HG02642 (cell line): ENCODE measurements around the gene PNCK.
"Not testable (repeated sequence)": the region's sequence is repeated elsewhere in the genome, so short reads cannot be mapped to it uniquely, and the experiment has no call there.

ENCODE experiments used
- ATAC-seq: cut with Tn5 transposase; IDR thresholded peaks from one replicate; pipeline ENCODE4 v1.9.1; 2021; ENCODE audit warnings: mild to moderate bottlenecking; ENCODE audit not compliant: unreplicated experiment, poor library complexity

PNCK gene

DNA sequence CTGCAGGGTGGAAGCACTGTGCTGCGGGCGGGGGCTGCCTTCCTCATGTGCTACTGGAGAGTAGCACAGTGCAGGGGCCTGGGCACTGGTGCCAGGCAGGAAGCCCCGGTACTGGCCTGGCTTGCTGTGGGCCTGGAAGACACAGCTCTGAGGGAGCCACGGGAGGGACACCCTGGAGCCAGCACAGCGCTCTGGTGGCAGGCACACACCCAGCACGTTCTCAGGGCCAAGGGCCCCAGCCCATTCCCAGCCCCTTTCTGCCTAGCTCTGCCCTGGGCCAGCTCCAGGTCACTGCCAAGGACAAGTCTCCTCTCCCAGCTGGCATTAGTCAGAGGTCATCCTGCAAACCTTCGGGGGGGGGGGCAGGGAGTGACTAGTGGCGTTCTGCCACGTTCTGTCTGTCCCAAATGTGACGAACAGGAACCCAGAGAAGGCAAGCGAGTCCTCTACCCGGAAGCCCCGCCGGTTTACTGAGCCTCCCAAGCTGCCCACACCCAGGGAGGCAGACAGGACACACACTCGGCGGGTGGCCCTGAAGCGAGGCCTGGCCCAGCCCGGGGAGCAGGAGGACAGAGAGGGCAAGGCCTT, 26.3 kb upstream of the PNCK start:
- ATAC-seq = not testable (repeated sequence)

DNA sequence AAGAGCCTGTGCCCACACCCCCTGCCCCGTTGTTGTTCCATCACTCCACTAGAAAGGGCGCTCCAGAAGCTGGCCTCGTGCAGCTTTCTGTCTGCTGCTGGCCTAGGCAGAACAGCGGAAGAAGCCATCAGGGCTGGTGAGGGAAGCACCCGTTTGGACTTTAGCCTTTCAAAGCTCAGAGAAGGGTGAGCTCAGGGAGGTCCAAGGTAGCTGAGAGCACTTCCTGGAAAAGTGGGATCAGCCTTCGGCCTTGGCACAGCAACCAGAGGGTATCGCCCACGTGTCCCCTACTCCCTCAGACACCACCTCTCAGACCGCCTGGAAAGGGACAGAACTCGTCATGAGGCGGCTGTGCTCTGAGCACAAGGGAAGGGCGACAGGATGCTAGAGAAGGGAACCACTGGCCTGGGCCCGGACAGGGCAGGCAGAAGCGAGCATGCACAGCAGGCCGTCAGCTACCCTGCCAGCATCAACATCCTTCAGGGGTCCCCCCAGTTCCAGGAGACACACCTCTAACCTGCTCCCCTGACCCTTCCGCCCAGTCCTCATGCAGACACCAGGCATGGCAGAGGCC, 25.7 kb upstream of the PNCK start:
- not testable (repeated sequence) for ATAC-seq

GRCh38 chrX:153697924-153698865, 24.6 kb upstream of the PNCK start:
- no peak for ATAC-seq

GRCh38 chrX:153696986-153697722, 23.5 kb upstream of the PNCK start:
- ATAC-seq = not testable (repeated sequence)

DNA sequence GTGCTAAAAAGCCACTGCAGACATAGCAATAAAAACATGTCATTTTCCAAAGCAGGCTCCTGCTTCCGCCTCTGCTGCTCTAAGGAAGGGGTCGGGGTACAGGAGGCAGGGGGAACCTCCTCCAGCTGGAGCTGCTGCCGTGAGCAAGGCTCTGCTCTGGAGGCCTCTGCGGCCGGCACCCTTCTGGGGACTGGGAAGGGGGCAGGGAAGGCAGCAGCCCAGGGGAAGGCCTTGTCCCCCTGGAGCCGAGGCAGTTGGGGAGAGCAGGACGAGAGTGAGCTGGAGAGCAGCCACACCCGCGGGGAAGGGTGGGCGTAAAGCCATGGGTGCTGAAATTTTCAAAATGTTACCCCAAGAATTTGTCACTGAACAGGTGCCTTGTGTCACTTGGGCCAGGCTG, 22.9 kb upstream of the PNCK start:
- ATAC-seq = not testable (repeated sequence)

DNA sequence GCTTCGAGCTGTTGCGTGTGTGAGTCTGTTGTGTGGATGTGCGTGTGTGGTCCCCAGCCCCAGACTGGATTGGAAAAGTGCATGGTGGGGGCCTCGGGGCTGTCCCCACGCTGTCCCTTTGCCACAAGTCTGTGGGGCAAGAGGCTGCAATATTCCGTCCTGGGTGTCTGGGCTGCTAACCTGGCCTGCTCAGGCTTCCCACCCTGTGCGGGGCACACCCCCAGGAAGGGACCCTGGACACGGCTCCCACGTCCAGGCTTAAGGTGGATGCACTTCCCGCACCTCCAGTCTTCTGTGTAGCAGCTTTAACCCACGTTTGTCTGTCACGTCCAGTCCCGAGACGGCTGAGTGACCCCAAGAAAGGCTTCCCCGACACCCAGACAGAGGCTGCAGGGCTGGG, 22.5 kb upstream of the PNCK start:
- ATAC-seq = no peak

DNA sequence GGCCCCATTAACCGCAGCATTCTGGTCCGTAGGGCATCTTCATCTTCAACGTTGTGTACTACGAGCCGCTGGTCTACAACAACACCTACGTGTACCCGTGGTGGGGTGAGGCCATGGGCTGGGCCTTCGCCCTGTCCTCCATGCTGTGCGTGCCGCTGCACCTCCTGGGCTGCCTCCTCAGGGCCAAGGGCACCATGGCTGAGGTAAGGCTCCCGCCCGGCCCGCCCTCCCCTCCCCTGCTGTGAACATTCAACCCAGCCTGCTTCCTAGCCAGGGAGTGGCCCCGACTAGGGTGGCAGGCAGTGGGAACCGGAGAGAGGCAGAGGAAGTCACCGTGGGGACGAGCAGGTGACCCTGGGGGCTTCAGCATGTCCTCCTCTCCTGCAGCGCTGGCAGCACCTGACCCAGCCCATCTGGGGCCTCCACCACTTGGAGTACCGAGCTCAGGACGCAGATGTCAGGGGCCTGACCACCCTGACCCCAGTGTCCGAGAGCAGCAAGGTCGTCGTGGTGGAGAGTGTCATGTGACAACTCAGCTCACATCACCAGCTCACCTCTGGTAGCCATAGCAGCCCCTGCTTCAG, 21.2 kb upstream of the PNCK start:
- no peak for ATAC-seq

DNA sequence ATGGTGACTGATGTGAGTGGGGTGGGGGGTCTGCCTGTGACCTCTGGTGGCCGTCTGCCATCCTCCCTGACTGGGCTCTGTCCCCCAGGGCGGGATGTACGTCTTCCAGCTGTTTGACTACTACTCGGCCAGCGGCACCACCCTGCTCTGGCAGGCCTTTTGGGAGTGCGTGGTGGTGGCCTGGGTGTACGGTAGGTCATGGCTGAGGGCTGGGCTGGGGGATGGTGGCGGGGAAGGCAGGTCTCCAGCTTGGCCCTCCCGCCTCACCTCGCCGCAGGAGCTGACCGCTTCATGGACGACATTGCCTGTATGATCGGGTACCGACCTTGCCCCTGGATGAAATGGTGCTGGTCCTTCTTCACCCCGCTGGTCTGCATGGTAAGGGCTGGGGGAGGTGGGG, 20.6 kb upstream of the PNCK start:
- ATAC-seq = not testable (repeated sequence)

DNA sequence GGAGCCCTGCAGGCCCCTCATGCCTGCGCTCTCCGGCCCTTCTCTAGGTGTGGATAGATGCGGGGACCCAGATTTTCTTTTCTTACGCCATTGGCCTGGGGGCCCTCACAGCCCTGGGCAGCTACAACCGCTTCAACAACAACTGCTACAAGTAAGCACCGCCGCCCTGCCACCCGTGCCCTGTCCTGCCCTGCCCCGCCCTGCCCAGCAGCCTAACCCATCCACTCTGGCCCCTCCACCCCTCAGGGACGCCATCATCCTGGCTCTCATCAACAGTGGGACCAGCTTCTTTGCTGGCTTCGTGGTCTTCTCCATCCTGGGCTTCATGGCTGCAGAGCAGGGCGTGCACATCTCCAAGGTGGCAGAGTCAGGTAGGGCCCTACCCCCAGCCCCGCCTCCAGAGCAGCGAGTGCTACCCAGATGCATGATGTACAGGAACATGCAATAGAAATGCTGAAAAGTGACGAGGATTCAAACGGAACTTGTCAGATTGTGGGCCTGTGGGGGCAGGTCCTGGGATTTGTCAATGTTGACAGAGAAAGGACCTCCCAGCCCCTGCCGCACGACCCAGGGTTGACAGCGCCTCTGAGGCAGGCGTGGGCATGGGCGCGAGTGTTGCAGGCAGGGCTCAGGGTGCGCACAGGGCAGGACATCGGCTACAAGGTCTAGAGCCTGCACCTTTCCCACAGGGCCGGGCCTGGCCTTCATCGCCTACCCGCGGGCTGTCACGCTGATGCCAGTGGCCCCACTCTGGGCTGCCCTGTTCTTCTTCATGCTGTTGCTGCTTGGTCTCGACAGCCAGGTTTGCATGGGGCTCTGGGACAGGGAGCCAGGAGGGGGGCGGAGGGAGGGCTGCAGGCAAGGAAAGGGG, 19.8 kb upstream of the PNCK start:
- ATAC-seq = no peak

DNA sequence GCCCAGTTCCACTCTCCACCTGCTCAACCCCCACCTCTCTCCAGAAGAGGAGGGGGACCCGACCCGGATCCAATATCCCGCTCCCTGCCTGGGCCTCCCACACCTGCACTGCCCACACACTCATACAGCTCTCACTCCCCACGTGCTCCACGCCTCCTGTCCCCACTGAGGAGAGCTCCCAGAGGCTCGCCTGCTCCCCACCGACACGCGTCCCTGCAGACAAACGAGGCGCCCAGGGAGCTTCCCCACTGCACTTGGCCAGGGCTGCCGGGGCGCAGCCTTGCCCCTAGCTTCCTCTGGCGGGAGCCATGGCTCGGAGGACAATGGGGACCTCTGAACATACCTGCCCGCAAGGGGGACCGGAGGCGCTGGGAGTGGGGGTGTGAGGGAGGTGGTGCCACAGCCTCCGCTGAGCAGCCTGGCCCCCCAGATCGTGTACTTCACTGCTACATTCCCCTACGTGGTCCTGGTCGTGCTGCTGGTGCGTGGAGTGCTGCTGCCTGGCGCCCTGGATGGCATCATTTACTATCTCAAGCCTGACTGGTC, 19.1 kb upstream of the PNCK start:
- no peak for ATAC-seq

DNA sequence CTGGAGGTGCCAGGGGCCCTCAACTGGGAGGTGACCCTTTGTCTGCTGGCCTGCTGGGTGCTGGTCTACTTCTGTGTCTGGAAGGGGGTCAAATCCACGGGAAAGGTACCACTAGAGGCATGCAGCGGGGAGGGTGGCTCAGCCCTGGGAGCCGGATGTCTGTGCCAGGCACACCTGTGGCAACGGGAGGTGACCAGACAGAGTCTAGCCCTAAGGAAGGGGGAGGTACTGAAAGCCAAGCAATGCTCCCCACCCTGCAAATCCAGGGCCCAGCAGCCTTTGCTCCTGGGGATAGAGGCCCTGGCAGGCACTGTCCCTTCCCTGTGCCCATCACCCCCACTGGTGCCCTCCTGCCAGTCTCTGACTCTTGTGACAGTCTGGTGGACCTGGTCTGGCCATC, 18.4 kb upstream of the PNCK start:
- no peak for ATAC-seq

DNA sequence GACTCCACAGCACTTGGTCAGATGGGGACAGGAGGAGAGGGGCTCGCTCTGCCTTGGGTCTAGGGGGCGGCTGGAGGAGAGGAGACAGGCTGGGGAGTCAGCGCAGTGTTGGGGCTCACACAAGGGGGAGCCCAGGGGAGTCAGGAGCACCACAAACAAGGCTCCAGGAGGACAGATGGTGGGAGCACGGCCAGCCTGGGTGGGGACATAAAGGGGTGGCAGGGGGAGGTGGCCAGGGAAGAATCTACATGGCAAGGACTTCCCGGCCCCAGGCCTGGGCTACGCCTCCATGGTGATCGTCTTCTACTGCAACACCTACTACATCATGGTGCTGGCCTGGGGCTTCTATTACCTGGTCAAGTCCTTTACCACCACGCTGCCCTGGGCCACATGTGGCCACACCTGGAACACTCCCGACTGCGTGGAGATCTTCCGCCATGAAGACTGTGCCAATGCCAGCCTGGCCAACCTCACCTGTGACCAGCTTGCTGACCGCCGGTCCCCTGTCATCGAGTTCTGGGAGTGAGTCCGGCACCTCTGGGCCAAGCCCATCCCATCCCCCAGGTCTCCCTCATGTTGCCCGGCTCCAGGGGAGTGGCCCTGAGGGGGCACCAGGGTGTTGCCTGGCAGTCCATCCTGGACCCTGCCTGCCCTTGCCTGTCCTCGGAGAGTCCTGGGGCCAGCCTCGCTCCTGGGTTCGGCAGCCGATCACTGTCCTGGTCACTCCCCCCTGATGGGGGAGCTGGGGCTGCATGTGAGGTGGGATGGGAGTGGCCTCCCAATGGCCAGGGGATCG, 17.6 kb upstream of the PNCK start:
- not testable (repeated sequence) for ATAC-seq

GRCh38 chrX:153690466-153690865, 16.9 kb upstream of the PNCK start:
- no peak for ATAC-seq

GRCh38 chrX:153689654-153690465, 16.2 kb upstream of the PNCK start:
- no peak for ATAC-seq

DNA sequence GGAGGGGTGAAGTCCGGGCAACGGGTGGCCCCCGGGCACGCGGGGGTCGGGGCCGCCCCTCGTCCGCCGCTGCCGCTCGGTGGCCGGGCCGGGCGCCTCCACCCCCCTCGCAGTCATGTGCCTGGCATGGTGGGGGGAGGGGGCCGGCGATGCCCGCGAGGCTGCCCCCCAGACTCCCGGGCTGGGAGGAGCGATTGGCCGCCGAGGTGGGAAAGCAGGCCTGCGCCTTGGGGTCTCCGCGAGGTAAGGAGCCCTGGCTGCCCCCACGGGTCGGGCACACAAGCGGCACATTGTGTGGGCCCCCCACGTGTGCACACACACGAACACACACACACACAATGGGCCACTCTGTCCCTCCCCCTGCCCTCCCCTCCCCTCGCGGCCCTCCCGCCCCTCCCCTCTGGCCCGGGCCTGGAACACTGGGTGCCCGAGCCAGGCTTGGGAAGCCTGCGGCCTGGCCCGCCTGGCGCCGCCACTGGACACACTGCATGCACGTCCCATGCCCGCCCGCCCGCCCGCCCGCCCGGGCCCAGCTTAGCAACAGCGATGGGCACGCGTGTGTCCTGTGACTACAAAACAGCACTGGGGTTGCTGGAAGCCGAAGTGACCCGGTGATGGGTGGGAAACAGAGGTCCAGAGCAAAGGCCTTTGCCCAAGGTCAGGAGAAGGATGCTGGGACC, 15.4 kb upstream of the PNCK start:
- ATAC-seq = no peak

- no peak for ATAC-seq
Observed at GRCh38 chrX:153688506-153688905, 14.9 kb upstream of the PNCK start.

DNA sequence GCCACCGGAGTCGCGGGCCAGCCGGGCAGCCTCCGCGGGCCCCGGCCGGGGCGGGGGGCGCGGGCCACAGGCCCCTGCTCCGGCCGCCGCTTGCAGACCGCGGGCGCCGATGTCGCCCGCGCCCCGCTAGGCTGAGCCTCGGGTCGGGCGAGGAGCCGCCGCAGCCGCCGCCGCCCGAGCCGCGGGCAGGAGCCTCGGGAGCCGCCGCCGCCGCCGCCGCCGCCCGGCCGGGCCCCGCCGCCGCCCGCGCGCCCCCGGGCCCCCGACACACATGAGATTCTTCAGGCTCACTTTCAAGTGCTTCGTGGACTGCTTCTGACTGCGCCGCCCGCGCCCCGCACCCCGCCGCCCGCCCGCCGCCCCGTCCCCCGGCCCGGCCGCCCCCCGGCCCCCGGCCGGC, 14.5 kb upstream of the PNCK start:
- ATAC-seq = no peak
